Spleen (tissue), 7 donors: ENCODE data around the gene PTK6.

Experiments used
- CTCF ChIP-seq, 11 experiments: fragments of 200-600 bp in 7 of 11; fragments of 450-650 bp in 4 of 11; sonication (generic) in 4 of 11; IDR thresholded peaks in 8 of 11; conservative IDR thresholded peaks in 3 of 11; 1 replicate in 7 of 11; 2 replicates in 4 of 11; pipeline versions ENCODE4 v1.4.0 to v1.8.0; 2016 to 2021; ENCODE audit warnings: antibody characterized with exemption in 11 of 11, inconsistent platforms in 4 of 11, mild to moderate bottlenecking in 1 of 11
- POLR2AphosphoS5 ChIP-seq, 3 donors: sonication (generic); formaldehyde crosslinking; IDR thresholded peaks; one replicate each; pipeline ENCODE4 v1.5.1; 2017; ENCODE audit warnings: antibody characterized with exemption in 3 of 3
- donor health status: DM: no; HTN: no; CAD: no; lungs with moderate emphysema.
- donor health status: DM: no; HTN: no; CAD: no.
- donor health status: DM: no; HTN: no; CAD: no.

GRCh38 chr20:63507083-63507743 lies 30.0 kb downstream of the PTK6 start:
- TF ChIP-seq CTCF (IDR thresholded peaks at IDR 0.05 in 8 of 11, conservative IDR thresholded peaks at IDR 0.05 in 3 of 11) (no peak), POLR2AphosphoS5 (IDR thresholded peaks at IDR 0.05) (no peak)
